RWPE2 (cell line): ENCODE data around the gene EIF2A.

ENCODE experiments used
- ATAC-seq: fragments of 200-7000 bp; cut with Tn5 transposase; 3 replicates; pipeline ENCODE4 v1.9.1; 2021; ENCODE audit warnings: low read depth
- DNase-seq: peaks from one replicate; pipeline ENCODE4 v3.0.0-alpha.2; 2020; ENCODE audit warnings: low spot score
- H3K27ac ChIP-seq: fragments of 450-650 bp; 2 replicates; pipeline ENCODE4 v1.5.1; 2017; ENCODE audit warnings: mild to moderate bottlenecking; ENCODE audit not compliant: poor library complexity, severe bottlenecking
- H3K27me3 ChIP-seq: fragments of 250-450 bp; sonication (Bioruptor Pico); 2 replicates; pipeline ENCODE4 v1.5.1; 2021; ENCODE audit warnings: mild to moderate bottlenecking, moderate library complexity; ENCODE audit not compliant: insufficient read depth, poor library complexity, severe bottlenecking
- H3K36me3 ChIP-seq: fragments of 250-450 bp; sonication (Bioruptor Pico); 2 replicates; pipeline ENCODE4 v1.5.1; 2020; ENCODE audit warnings: low read depth, mild to moderate bottlenecking, moderate library complexity
- H3K4me1 ChIP-seq: fragments of 250-450 bp; sonication (Bioruptor Pico); 2 replicates; pipeline ENCODE4 v1.5.1; 2021; ENCODE audit warnings: mild to moderate bottlenecking, moderate library complexity; ENCODE audit not compliant: insufficient read depth, poor library complexity, severe bottlenecking
- H3K4me3 ChIP-seq: fragments of 250-450 bp; sonication (Bioruptor Pico); 2 replicates; pipeline ENCODE4 v1.5.1; 2021; ENCODE audit warnings: mild to moderate bottlenecking, moderate library complexity; ENCODE audit not compliant: severe bottlenecking
- H3K9me3 ChIP-seq: fragments of 250-450 bp; sonication (Bioruptor Pico); 2 replicates; pipeline ENCODE4 v1.5.1; 2021; ENCODE audit warnings: mild to moderate bottlenecking, moderate library complexity; ENCODE audit not compliant: severe bottlenecking
- CTCF ChIP-seq: fragments of 450-650 bp; IDR thresholded peaks from one replicate; pipeline ENCODE4 v1.5.1; 2017; ENCODE audit warnings: mild to moderate bottlenecking, moderate library complexity; ENCODE audit not compliant: poor library complexity, severe bottlenecking

The EIF2A gene

GRCh38 chr3:150543128-150543527 lies 3.5 kb upstream of the EIF2A start:
- Histone ChIP-seq H3K27me3 (no peaks in the 10 kb centered on the region), H3K9me3 (no peaks in the 10 kb centered on the region), H3K4me3 (no peak overlapping the region), H3K4me1 (peaks cover 13% of the 10 kb centered on the region), H3K27ac (no peak overlapping the region), H3K36me3 (peaks cover 44% of the 10 kb centered on the region)
- DNase-seq: no peak
- no peak for ATAC-seq
- no peak for TF ChIP-seq CTCF

GRCh38 chr3:150543531-150543930 lies 3.1 kb upstream of the EIF2A start:
- Histone ChIP-seq H3K36me3 (peaks cover 48% of the 10 kb centered on the region), H3K4me3 (no peak overlapping the region), H3K4me1 (peaks cover 13% of the 10 kb centered on the region), H3K27ac (no peak overlapping the region), H3K9me3 (no peaks in the 10 kb centered on the region), H3K27me3 (no peaks in the 10 kb centered on the region)
- no peak for DNase-seq
- no peak for TF ChIP-seq CTCF
- no peak for ATAC-seq

GRCh38 chr3:150544041-150544440 lies 2.5 kb upstream of the EIF2A start:
- Histone ChIP-seq H3K9me3 (no peaks in the 10 kb centered on the region), H3K36me3 (peaks cover 51% of the 10 kb centered on the region), H3K27me3 (no peaks in the 10 kb centered on the region), H3K4me1 (peaks cover 13% of the 10 kb centered on the region), H3K4me3 (no peak overlapping the region), H3K27ac (peak overlapping the region; percentile 71)
- no peak for DNase-seq
- TF ChIP-seq CTCF: no peak
- ATAC-seq: no peak

- Histone ChIP-seq H3K4me1 (peaks cover 13% of the 10 kb centered on the region), H3K27me3 (no peaks in the 10 kb centered on the region), H3K27ac (peak overlapping the region; percentile 71), H3K4me3 (peak overlapping the region; percentile 83), H3K36me3 (peaks cover 56% of the 10 kb centered on the region), H3K9me3 (no peaks in the 10 kb centered on the region)
- no peak for DNase-seq
- no peak for TF ChIP-seq CTCF
- ATAC-seq: no peak
These were observed 1.9 kb upstream of the EIF2A start for GRCh38 chr3:150544726-150545125.

- no peaks in the 10 kb centered on the region for H3K9me3 ChIP-seq
- DNase-seq (no peak), ATAC-seq (no peak; the same call in 1 of the 3 replicates)
- H3K27me3 ChIP-seq: no peaks in the 10 kb centered on the region
- H3K27ac ChIP-seq: peak overlapping the region; percentile 71
- peaks cover 13% of the 10 kb centered on the region for H3K4me1 ChIP-seq
- TF ChIP-seq CTCF: no peak
- peak overlapping the region; percentile 83 for H3K4me3 ChIP-seq
- peaks cover 64% of the 10 kb centered on the region for H3K36me3 ChIP-seq
These were observed 965 bp upstream of the EIF2A start for GRCh38 chr3:150545419-150546225.
